SKM-1 (cell line): ENCODE results near the gene PPIP5K2.
"Not testable (repeated sequence)": the region's sequence is repeated elsewhere in the genome, so short reads cannot be mapped to it uniquely, and the experiment has no call there.

Source experiments
- DNase-seq: peaks from one replicate; lab custom pipeline; 2025; ENCODE audit not compliant: unreplicated experiment; lab: John Stamatoyannopoulos, UW

The PPIP5K2 gene

GRCh38 chr5:103119765-103120606 lies at the start of gene PPIP5K2, which contains the start of gene GIN1:
TSS of gene PPIP5K2 (plus strand) at chr5:103120301. CDS start at chr5:103129590, 9,289 bp downstream.
TSS of gene GIN1 (minus strand) at chr5:103120138. CDS start at chr5:103108707, 11,431 bp downstream.
- DNase-seq, result peak; percentile 96

DNA sequence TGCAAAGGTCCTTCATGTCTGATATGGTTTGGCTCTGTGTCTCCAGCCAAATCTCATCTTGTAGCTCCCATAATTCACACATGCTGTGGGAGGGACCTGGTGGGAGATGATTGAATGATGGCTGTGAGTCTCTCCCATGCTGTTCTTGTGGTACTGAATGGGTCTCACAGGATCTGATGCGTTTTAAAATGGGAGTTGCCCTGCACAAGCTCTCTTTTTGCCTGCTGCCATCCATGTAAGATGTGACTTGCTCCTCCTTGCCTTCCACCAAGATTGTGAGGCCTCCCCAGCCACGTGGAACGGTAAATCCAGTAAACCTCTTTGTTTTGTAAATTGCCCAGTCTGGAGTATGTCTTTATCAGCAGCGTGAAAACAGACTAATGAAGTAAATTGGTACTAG lies 46.6 kb upstream of the PPIP5K2 start:
- not testable (repeated sequence) for DNase-seq

DNA sequence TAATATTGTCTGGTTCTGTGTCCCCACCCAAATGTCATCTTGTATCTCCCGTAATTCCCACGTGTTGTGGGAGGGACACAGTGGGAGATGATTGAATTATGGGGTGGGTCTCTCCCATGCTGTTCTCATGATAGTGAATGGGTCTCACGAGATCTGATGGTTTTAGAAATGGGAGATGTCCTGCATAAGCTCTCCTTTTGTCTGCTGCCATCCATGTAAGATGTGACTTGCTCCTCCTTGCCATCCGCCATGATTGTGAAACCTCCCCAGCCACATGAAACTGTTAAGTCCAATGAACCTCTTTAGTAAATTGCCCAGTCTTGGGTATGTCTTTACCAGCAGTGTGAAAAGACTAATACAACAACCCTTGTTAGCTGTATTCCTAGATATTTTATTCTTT lies 44.7 kb upstream of the PPIP5K2 start:
- DNase-seq, result no peak

DNA sequence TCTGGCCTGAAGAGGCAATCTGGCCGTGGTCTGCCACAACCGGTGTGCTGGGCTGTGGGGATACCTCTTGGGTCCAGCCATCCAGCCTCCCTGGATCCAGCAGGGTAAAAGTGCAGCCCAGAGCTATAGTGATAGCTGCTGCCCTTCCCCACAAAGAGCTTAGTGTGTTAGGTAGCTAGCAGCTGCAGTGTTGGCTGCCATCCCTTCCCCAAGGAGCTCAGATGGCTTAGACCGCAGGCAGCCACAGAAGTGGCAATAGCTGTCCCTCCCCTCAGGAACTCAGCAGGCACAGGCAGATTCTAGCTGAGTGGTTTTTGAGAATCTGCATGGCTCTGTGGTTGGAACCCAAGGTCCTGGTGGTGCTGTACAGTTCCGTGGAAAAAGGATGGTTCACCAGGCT lies 40.3 kb upstream of the PPIP5K2 start:
- DNase-seq, result no peak

- no peak for DNase-seq
Observed at GRCh38 chr5:103086547-103086946, 33.6 kb upstream of the PPIP5K2 start.

DNA sequence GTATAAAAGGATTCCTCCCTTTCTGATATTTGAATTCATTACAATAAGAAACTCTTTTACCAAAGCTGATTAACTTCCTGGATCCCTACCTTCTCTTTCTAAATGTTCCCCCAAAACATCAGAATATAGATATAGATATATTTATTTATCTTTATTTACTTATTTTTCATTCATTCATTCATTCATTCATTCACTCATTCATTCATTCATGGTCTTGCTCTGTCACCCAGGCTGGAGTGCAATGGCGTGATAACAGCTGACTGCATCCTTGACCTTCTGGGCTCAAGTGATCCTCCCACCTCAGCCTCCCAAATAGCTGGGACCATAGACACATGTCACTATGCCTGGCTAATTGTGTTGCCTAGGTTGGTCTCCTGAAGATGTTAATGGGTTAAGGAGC lies 30.8 kb upstream of the PPIP5K2 start:
- no peak for DNase-seq

DNA sequence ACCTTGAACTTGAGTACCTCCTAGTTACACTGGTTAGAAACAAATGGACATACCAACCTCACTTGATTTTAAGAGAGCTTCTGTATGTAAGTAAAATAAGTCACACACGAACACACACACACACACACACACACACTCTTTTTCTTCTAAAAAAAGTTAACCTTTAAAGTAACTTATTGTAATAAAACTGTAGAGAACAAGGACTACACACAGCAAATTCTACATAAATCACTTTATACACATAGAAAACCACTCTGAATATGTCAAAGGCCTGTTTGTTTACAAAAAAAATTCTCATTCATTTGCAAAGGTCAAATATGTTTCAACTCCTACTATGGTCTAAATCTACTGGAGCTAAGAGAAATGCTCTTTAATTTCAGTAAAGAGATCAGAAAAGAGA lies 29.3 kb upstream of the PPIP5K2 start:
- no peak for DNase-seq

- DNase-seq, result no peak
Observed at GRCh38 chr5:103092676-103093075, 27.4 kb upstream of the PPIP5K2 start.

- DNase-seq, result no peak
Observed at GRCh38 chr5:103093727-103094126, 26.4 kb upstream of the PPIP5K2 start.

DNA sequence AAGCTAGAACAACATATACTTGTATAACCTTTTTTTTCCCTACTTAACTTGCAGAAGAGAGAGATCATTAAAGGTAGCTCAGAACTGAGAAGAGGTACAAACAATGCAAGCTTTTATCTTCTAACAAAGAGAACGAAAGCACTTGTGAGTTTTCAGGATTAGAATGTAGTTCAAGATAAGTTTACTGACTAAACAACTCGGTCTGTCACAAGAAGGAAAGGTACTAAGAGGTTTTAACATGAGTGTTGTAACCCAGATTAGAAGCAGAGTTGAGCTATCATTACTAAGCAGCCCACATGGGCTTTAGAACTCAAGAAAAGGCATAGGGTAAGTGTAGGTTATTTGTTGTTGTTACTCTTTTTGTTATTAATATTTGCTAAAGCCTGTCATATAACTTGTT lies 25.4 kb upstream of the PPIP5K2 start:
- no peak for DNase-seq

DNA sequence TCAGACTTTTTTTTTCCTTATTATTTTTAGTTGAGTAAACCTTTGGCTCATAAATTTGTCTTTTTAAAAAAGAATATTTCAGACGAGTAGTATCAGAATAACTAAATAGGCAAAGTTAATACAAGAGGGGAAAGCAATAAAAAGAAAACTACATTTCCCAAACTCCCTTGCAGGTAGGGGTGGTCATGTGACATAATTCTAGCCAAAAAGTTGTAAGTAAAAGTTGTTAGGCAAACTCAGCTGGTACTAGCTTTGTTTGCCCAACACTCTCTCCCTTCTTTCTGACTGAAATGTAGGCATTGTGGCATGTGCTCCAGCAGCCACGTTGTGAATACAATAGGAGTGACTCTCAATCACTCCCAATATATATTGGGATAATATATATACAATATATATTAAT lies 21.1 kb upstream of the PPIP5K2 start:
- DNase-seq, result no peak

- no peak for DNase-seq
Observed at GRCh38 chr5:103101079-103101750, 18.9 kb upstream of the PPIP5K2 start.

DNA sequence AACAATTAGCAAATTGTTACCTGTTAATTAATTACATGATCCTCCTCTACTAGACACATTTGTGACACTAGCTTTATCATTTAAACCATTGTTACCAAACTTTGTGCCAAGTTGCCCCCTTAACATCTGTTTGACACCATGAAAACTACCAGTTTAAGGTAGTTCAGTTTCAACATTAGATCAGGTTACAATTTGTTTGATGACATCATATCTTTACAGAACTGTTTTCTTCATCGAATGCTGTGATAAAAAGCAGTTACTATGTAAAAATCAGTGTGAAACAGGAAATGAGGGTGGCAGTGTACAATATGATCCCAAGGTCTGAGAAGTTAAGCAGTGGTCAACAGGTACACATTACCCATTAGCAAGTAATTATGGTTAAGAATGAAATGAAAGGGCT lies 17.9 kb upstream of the PPIP5K2 start:
- no peak for DNase-seq

DNA sequence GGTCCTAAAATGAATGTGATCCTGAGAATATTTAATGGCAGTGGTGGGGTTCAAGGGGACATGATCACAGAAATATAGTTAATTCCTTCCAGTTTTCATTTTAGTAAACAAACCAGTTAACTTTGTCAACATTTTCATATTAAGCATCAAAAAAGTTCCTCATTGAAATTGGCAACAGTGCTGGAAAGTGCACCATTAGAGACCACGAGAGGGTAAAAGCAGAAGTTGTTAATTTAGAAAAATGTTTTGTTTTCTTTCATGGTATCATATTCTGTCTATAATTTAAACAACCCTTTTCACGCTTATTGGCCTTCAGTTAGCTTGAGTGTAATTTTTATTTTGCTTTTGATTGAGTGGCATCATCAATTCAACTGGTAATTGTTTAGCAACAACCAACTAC lies 12.0 kb upstream of the PPIP5K2 start:
- no peak for DNase-seq

DNA sequence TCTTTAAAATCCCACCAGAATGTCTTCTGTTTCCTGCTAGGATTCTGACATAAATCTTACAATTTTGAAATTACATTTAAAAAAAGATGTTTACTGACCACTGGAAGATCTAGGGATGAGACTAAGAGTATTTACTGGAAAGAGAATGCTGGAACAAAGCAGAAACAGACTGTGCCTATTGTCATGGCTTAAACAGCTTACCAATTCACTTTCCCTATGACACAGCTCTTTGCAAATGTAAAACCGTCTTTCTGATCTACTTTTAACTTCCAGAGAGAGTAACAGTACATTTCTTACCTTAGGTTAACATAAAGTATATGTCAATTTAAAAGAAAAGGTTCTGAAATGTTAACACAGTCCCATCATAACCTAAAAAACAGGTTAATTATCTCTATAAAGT lies 10.8 kb upstream of the PPIP5K2 start:
- no peak for DNase-seq

- DNase-seq, result no peak
Observed at GRCh38 chr5:103110403-103110802, 9.7 kb upstream of the PPIP5K2 start.

- peak; percentile 31 for DNase-seq
Observed at GRCh38 chr5:103111468-103111867, 8.6 kb upstream of the PPIP5K2 start.

- no peak for DNase-seq
Observed at GRCh38 chr5:103112910-103113309, 7.2 kb upstream of the PPIP5K2 start.

- DNase-seq, result peak; percentile 10
Observed at GRCh38 chr5:103114440-103114839, 5.7 kb upstream of the PPIP5K2 start.

- DNase-seq, result no peak
Observed at GRCh38 chr5:103117471-103117991, 2.6 kb upstream of the PPIP5K2 start.

- no peak for DNase-seq
Observed at GRCh38 chr5:103119070-103119764, 884 bp upstream of the PPIP5K2 start.
